Activated CD4-positive, alpha-beta T cell treated with anti-CD3 and anti-CD28 coated beads, Interleukin-2, amount 10 ng/mL, durations not matched to agents 24 days and 14 days (primary cell): ENCODE measurements around the gene MCFD2. TPM values are rescaled to one million over a fixed set of nuclear protein-coding genes. Genes with fewer than 3 reads are reported as not detected.
A peak's percentile ranks its signal among the peaks of the same experiment; 100 is the strongest.

Experiments used
- DNase-seq: peaks from one replicate; pipeline ENCODE4 v3.0.0; 2022
- H3K27ac Mint-ChIP-seq: one replicate; pipeline ENCODE4 v1.8.0; 2022; ENCODE audit warnings: mild to moderate bottlenecking, mixed read lengths
- H3K27me3 Mint-ChIP-seq: one replicate; pipeline ENCODE4 v1.8.0; 2022; ENCODE audit warnings: mixed read lengths
- H3K36me3 Mint-ChIP-seq: one replicate; pipeline ENCODE4 v1.8.0; 2022; ENCODE audit warnings: low read depth, mild to moderate bottlenecking, mixed read lengths
- H3K4me1 Mint-ChIP-seq: one replicate; pipeline ENCODE4 v1.8.0; 2021; ENCODE audit warnings: mixed read lengths
- H3K4me3 Mint-ChIP-seq: one replicate; pipeline ENCODE4 v1.8.0; 2022; ENCODE audit warnings: mild to moderate bottlenecking, moderate library complexity, mixed read lengths
- H3K9me3 Mint-ChIP-seq: one replicate; pipeline ENCODE4 v1.8.0; 2021; ENCODE audit warnings: mixed read lengths
- intact Hi-C: fragments of 100-400 bp; cut with micrococcal nuclease; formaldehyde crosslinking; loops from one replicate; pipeline ENCODE4 v1.15.1; 2023
- total RNA-seq: library from RNA; stranded (reverse); gene quantifications from 2 replicates; pipeline ENCODE4 v1.2.3, GENCODE V29; 2022

MCFD2 gene
- total RNA-seq, 1 donor from 2014 or later, result 47.2 TPM

DNA sequence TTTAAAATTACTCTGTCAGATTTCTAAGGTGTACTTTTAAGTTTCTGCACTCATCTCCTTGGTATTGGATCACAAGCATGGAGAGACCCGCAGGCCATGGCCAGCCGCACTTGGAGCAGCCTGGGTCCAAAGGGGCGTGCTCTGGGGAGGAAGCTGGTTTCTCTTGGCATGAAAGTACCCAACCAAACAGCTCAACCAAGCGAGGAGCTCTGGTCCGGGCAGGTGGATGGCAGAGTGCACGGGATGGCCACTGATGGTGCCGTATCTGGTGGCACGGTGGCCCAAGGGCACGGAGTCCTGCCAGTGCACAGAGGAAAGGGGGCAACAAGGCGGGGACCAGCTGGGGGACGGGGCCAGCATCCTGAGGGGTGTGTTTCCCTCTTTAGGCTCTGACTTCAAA lies 32.2 kb upstream of the MCFD2 start:
- H3K27ac Mint-ChIP-seq, result no peak overlapping the region
- H3K27me3 Mint-ChIP-seq, result no peaks in the 10 kb centered on the region
- no peak overlapping the region for H3K4me3 Mint-ChIP-seq
- DNase-seq, result no peak
- H3K36me3 Mint-ChIP-seq, result peaks cover 54% of the 10 kb centered on the region
- peaks cover 50% of the 10 kb centered on the region for H3K4me1 Mint-ChIP-seq
- H3K9me3 Mint-ChIP-seq, result no peaks in the 10 kb centered on the region
- intact Hi-C loops, result no loop called here

DNA sequence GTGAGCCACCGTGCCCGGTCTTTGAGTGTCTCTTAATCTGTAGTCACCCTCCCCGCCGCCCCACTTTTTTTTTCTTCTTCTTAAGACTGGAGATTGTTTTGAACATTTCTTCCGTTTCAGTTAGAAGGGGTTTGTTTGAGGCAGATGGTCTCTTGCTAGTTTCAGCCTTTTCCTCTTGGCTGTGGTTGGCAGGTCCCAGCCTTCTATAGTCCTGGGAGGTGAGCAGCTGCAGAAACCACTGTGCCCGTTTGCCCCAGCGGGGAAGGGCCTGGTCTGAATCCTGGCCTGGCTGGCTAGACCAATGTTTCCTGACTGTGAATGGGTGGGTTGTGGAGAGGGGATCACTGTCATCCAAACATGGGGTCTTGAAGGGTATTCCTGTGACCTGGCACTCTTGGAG lies 30.1 kb upstream of the MCFD2 start:
- Mint-ChIP-seq H3K4me3 (peak overlapping the region; percentile 97), H3K27me3 (no peaks in the 10 kb centered on the region), H3K9me3 (no peaks in the 10 kb centered on the region), H3K4me1 (peaks cover 49% of the 10 kb centered on the region), H3K27ac (peak overlapping the region; percentile 100), H3K36me3 (peaks cover 48% of the 10 kb centered on the region)
- no peak for DNase-seq
- intact Hi-C loops, result no loop called here

DNA sequence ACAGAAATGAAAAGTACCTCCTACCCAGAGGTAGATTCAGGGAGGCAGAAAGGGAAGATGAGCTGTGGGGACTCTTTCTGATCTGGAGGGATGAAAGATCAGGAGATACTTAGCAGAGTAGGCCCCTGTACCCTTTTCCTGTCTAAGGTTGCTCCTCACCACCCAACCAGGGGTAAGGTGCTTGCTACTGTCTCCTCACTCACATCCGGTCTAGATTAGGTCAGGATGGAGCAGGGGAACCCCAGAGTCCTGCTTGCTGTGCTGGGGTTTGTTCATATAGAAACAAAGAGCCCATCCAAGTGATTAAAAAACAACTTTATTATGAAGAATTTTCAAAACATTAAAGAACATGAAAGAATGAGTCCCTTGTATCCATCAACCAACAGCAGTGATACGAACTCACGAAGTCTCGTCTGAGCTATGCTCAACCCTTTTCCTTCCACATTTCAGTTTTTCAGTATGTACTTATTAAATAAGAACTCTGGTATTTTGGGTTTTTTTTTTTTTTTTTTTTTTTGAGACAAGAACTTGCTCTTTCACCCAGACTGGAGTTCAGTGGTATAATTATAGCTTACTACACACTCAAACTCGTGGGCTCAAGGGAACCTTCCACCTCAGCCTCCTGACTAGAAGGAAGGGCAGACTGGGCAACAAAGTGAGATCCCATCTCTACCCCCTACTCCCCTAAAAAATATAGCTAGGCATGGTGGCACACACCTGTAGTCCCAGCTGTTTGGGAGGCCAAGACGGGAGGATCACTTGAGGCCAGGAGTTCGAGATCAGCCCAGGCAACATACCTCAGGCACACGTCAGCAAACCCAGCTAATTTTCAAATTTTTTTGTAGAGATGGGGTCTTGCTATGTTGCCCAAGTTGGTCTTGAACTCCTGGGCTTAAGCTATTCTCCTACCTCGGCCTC lies 28.5 kb upstream of the MCFD2 start:
- no peaks in the 10 kb centered on the region for H3K9me3 Mint-ChIP-seq
- H3K4me3 Mint-ChIP-seq, result peak overlapping the region; percentile 97
- peaks cover 40% of the 10 kb centered on the region for H3K36me3 Mint-ChIP-seq
- H3K27me3 Mint-ChIP-seq, result no peaks in the 10 kb centered on the region
- peak; percentile 93 for DNase-seq
- peaks cover 48% of the 10 kb centered on the region for H3K4me1 Mint-ChIP-seq
- intact Hi-C loops, result loop anchor here (1.0 to 2.0 kb wide), 2 partner anchors 34 to 459 kb away; partner anchors contain the start of gene MSH2
- H3K27ac Mint-ChIP-seq, result peak overlapping the region; percentile 100

DNA sequence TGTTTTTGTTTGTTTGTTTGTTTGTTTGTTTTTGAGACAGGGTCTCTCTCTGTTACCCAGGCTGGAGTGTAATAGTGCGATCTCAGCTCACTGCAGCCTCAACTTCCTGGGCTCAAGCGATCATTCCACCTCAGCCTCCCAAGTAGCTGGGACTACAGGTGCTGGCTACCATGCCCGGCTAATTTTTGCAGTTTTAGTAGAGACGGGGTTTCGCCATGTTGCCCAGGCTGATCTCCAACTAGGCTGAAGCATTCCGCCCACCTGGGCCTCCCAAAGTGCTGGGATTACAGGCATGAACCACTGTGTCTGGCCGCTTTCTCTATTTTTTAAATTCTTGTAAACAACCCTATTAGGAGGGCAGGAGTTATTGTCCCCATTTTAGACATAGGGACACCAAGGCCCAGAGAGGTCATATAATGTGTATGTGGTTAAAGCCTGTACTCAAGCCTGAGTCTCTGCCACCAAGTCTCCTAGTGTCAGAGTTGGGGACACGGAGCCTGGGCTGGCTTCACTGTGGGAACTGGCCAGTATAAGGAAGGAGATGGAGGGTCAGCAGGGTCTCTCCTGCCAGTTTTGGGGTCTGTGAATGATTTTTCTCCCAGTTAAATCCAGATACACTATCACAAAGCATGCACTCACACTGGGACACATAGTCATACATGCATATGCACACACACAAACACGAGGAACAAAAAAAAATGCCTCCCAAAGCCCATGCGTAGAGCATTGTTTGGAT lies 27.5 kb upstream of the MCFD2 start:
- no peaks in the 10 kb centered on the region for H3K27me3 Mint-ChIP-seq
- intact Hi-C loops, result loop anchor here (1.0 to 2.0 kb wide), 3 partner anchors 27 to 460 kb away; partner anchors contain the start of gene MSH2

DNA sequence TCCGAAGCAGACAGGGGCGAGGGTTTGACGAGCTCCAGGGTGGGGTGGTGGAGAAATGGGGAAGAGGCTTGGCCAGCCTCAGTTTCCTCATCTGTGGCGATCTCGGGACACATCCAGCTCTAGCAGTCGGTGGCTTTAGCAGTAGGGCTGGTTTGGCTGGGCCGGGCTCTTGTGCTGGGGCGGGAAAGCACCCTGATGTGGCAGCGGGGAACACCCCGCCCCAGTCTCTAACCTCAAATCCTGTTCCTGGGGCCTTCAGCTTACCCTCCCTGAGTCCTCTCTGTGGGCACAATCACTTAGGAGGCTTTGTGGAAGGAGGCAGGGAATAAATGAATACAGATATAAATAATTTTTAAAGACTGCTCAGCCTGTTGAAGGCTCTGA lies 26.5 kb upstream of the MCFD2 start:
- Mint-ChIP-seq H3K4me1 (peaks cover 51% of the 10 kb centered on the region), H3K36me3 (peaks cover 36% of the 10 kb centered on the region), H3K27me3 (no peaks in the 10 kb centered on the region), H3K9me3 (no peaks in the 10 kb centered on the region), H3K27ac (peak overlapping the region; percentile 100), H3K4me3 (peak overlapping the region; percentile 97)
- intact Hi-C loops, result loop anchor here (1.0 to 2.0 kb wide), 3 partner anchors 26 to 461 kb away; partner anchors contain the start of gene MSH2
- peak; percentile 93 for DNase-seq

More for the DNA sequence above, 27.5 kb upstream of the MCFD2 start:
- peaks cover 48% of the 10 kb centered on the region for H3K4me1 Mint-ChIP-seq
- peak overlapping the region; percentile 100 for H3K27ac Mint-ChIP-seq
- DNase-seq, result peak; percentile 68
- H3K9me3 Mint-ChIP-seq, result no peaks in the 10 kb centered on the region
- H3K36me3 Mint-ChIP-seq, result peaks cover 39% of the 10 kb centered on the region
- H3K4me3 Mint-ChIP-seq, result peak overlapping the region; percentile 97

DNA sequence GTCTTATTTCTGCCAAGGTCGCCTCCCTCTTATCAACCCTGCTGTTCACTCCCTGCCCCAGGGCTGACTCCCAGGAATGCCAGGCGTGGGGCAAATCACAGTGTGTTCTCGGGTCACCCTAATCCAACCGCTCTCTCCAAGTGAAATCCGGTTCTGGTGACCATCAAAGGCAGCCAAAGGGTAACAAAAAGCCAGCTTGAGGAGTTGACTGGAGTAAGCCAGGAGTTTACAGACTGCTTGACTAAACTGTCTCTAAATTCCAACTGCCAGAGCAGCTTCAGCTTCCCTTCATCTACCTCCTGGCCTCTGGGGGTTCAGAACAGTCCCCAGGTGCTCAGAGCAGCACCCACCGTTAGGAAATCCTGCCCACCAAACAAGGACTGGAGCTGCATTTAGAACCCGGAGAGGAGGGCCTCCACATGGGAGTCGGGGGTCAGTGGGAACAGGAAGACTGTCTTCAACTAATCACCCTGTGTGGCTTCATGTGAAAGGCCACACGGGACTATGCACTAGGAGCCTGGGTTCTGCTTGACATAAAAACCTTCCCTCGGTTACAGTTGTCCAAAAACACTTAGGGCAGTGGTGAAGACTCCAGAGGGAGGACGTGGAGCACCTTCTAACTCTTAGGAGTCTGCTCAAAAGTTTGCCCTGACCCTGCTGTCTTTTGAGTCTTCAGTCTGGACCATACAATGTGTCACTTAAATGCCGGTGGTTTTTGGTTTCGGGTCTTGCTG lies 24.2 kb upstream of the MCFD2 start:
- Mint-ChIP-seq H3K4me3 (peak overlapping the region; percentile 88), H3K4me1 (peaks cover 38% of the 10 kb centered on the region), H3K27ac (peak overlapping the region; percentile 90)

DNA sequence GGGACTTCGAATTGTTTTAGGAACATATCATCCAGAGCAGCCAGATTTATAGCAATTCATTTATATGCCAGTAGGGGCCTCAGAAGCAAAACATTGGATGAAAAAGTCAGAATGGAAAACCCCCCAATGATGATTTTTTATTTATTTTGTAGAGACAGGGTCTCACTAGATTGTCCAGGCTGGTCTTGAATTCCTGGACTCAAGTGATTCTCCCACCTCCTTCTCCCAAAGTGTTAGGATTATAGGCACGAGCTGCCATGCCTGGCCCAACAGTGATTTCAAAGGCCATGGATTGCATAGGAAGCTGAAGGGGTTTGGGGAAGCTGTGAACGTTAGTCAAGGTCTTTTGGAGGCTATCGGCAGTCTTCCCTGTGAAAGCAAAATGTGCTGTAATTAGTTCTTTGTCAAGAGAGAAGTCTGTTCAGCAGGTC lies 21.9 kb upstream of the MCFD2 start:
- no peak overlapping the region for H3K27ac Mint-ChIP-seq
- no peaks in the 10 kb centered on the region for H3K9me3 Mint-ChIP-seq
- DNase-seq, result no peak
- peaks cover 20% of the 10 kb centered on the region for H3K4me1 Mint-ChIP-seq
- H3K36me3 Mint-ChIP-seq, result peaks cover 10% of the 10 kb centered on the region
- intact Hi-C loops, result no loop called here
- no peak overlapping the region for H3K4me3 Mint-ChIP-seq
- no peaks in the 10 kb centered on the region for H3K27me3 Mint-ChIP-seq

More for the DNA sequence above, 24.2 kb upstream of the MCFD2 start:
- H3K36me3 Mint-ChIP-seq, result peaks cover 23% of the 10 kb centered on the region
- no peaks in the 10 kb centered on the region for H3K9me3 Mint-ChIP-seq
- intact Hi-C loops, result no loop called here
- no peaks in the 10 kb centered on the region for H3K27me3 Mint-ChIP-seq
- DNase-seq, result no peak

DNA sequence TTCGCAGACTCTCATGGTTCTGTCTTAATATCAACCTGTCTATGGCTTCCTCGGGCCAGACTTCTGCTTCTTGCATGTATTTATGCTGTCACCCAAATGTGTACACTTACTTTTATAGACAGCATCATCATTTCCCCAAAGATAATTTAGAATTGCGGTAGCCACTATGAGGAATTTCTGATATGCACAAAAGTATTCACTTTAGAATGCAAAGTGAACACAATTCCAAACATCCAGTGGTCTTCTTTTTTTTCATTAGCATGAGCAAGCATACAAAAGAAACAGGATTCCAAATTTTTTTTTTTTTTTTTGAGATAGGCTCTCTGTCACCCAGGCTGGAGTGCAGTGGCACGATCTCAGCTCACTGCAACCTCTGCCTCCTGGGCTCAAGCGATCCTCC lies 21.0 kb upstream of the MCFD2 start:
- no peak for DNase-seq
- H3K27me3 Mint-ChIP-seq, result no peaks in the 10 kb centered on the region
- H3K27ac Mint-ChIP-seq, result no peak overlapping the region
- H3K4me1 Mint-ChIP-seq, result peaks cover 16% of the 10 kb centered on the region
- intact Hi-C loops, result no loop called here
- H3K4me3 Mint-ChIP-seq, result no peak overlapping the region
- H3K9me3 Mint-ChIP-seq, result no peaks in the 10 kb centered on the region
- peaks cover 3% of the 10 kb centered on the region for H3K36me3 Mint-ChIP-seq

DNA sequence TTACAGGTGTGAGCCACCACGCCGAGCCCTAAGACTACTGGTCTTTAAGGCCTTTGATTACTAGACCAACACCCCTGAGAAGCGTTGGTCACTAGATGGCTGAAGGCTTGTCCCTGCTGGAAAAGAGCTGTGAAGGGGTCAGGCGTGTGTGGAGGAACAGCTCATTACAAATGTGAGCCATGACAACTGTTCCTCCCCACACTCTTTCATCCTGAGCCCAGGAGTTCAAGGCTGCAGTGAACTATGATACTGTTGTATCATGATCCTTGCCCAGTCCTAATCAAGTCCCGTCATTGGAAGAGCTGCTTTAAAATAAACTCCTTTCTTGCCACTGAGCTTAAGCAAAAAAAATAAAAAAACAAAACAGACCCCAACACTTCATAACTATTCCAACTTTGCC lies 19.5 kb upstream of the MCFD2 start:
- Mint-ChIP-seq H3K36me3 (peaks cover 3% of the 10 kb centered on the region), H3K4me3 (no peak overlapping the region)
- intact Hi-C loops, result no loop called here

DNA sequence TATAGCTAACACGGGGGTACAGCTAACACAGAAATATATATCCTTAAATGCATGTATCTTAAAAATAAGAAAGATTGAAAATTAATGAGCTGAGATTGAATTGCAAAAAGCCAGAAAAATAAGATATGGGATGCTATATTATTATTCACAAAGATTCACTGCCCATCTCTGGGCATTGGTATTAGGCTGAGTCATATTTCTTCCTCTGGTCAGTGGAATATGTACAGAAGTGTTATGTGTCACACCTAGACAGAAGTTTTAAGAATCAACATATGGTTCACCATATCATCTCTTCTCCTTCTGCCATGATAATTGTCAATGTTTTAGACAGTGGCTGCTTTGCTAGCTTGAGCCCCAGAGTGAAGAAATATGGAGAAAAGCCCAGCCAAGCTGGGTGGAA lies 14.0 kb upstream of the MCFD2 start:
- peaks cover 19% of the 10 kb centered on the region for H3K36me3 Mint-ChIP-seq
- H3K27ac Mint-ChIP-seq, result no peak overlapping the region
- H3K4me3 Mint-ChIP-seq, result no peak overlapping the region
- intact Hi-C loops, result no loop called here
- peaks cover 16% of the 10 kb centered on the region for H3K9me3 Mint-ChIP-seq
- peaks cover 4% of the 10 kb centered on the region for H3K4me1 Mint-ChIP-seq
- no peaks in the 10 kb centered on the region for H3K27me3 Mint-ChIP-seq
- DNase-seq, result no peak

More for the DNA sequence above, 19.5 kb upstream of the MCFD2 start:
- peaks cover 13% of the 10 kb centered on the region for H3K4me1 Mint-ChIP-seq
- no peaks in the 10 kb centered on the region for H3K27me3 Mint-ChIP-seq
- no peak for DNase-seq
- no peak overlapping the region for H3K27ac Mint-ChIP-seq
- H3K9me3 Mint-ChIP-seq, result no peaks in the 10 kb centered on the region

DNA sequence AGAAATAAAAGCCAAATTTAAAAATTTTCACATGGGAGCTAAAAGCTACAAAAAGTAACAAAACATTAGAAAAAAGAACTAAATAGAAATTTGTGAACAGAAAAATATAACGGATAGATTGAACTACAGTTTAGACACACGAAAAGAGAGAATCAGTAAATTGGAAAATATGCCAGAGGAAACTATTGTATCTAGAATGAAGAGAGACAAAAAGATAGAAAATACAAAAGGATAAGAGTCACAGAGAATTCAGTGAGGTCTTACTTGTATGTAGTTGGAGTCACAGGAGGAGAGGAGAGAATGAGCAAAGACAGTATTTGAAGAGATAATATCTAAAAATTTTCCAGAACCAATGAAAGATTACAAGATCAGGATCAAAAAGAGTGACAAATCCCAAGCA lies 11.3 kb upstream of the MCFD2 start:
- intact Hi-C loops, result no loop called here

DNA sequence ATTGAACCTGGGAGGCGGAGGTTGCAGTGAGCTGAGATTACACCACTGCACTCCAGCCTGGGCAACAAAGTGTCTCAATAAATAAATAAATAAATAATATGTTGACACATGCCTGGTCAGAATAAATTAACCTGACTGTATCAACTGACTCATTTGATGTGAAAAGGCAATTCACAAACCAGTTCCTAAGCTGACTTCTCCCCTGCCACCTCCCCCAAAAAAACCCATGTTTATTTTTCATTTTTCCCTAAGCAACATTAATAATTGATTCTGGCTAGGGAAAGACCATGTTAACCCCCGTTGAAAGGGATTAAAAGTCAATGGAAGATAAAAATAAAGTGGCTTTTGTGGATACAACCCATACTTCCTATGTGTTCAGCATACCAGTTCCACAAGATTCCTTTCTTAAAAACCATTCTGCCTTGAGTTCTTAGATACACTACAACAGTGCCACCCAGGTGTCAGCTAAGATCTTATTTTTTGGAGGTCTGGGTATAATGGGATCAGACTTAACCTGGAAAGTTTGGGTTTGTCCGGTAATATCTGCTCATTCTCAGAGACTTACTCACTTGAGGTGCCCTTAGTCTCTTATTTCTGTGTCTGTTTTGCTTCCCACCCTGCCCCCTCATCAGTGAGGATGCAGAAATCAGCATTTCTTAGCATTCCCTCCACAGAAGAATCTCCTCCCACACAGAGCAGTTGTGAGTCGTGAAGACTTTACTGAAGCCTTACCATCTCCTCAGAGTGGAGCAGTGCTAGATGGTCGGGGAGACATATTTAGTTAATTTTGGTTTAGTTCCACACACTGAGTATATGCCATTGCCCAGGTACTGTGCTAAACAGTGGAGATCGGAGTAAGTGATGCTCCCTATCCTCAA lies 10.1 kb upstream of the MCFD2 start:
- Mint-ChIP-seq H3K27ac (no peak overlapping the region), H3K36me3 (peaks cover 18% of the 10 kb centered on the region), H3K27me3 (no peaks in the 10 kb centered on the region), H3K9me3 (peaks cover 16% of the 10 kb centered on the region), H3K4me3 (no peak overlapping the region), H3K4me1 (peaks cover 14% of the 10 kb centered on the region)
- intact Hi-C loops, result no loop called here
- no peak for DNase-seq

More for the DNA sequence above, 11.3 kb upstream of the MCFD2 start:
- peaks cover 18% of the 10 kb centered on the region for H3K36me3 Mint-ChIP-seq
- peaks cover 9% of the 10 kb centered on the region for H3K4me1 Mint-ChIP-seq
- H3K9me3 Mint-ChIP-seq, result peaks cover 16% of the 10 kb centered on the region
- no peak overlapping the region for H3K27ac Mint-ChIP-seq
- no peak for DNase-seq
- no peaks in the 10 kb centered on the region for H3K27me3 Mint-ChIP-seq
- no peak overlapping the region for H3K4me3 Mint-ChIP-seq

DNA sequence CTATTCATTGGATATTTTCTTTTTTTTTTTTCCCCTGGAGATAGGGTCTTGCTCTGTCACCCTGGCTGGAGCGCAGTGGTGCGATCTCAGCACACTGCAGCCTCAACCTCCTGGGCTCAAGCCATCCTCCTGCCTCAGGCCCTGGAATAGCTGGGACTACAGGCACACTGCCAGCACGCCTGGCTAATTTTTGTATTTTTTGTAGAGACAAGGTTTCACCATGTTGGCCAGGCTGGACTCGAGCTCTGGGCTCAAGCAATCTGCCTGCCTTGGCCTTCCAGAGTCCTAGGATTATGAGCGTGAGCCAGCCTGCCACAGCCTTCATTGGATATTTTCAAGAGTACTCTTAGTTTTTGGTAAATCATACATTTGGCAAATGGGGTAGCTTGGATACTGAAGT lies 9.0 kb upstream of the MCFD2 start:
- intact Hi-C loops, result no loop called here
- Mint-ChIP-seq H3K27ac (no peak overlapping the region), H3K9me3 (peaks cover 16% of the 10 kb centered on the region), H3K4me1 (peaks cover 14% of the 10 kb centered on the region), H3K4me3 (no peak overlapping the region), H3K27me3 (no peaks in the 10 kb centered on the region), H3K36me3 (peaks cover 15% of the 10 kb centered on the region)
- DNase-seq, result no peak
